ENCODE results near the gene SNRNP70. TPM values are rescaled to one million over a fixed set of nuclear protein-coding genes. Genes with fewer than 3 reads are reported as not detected.

Gene SNRNP70
- total RNA-seq, 4 donors from 2014 or later: 78.7 to 241 (median 168) TPM

DNA sequence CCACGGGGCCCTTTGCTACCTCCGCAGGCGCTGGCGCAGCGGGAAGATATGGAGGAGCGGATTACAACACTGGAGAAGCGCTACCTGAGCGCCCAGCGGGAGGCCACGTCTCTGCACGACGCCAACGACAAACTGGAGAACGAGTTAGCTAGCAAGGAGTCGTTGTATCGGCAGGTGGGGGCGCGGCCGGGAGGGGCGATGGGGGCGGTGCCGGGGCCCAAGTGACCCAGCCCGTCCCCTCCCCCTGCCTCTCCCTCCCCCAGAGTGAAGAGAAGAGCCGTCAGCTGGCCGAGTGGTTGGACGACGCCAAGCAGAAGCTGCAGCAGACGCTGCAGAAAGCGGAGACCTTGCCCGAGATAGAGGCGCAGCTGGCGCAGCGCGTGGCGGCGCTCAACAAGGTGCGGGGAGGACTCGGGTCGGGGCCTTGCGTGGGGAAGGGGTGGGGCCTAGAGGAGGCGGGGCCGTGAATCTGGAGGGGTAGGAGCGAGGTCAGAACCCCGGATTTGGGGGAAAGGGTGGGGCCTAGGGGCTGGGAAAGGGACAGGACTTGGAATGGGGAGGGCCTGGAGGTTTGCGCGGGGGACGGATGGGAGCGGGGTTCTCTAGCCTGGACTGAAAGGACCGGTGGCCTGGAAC lies 47.8 kb downstream of the SNRNP70 start:
- WGBS, 2 donors: 12% methylated on average over 16 to 24 of the region's 49 CpGs

DNA sequence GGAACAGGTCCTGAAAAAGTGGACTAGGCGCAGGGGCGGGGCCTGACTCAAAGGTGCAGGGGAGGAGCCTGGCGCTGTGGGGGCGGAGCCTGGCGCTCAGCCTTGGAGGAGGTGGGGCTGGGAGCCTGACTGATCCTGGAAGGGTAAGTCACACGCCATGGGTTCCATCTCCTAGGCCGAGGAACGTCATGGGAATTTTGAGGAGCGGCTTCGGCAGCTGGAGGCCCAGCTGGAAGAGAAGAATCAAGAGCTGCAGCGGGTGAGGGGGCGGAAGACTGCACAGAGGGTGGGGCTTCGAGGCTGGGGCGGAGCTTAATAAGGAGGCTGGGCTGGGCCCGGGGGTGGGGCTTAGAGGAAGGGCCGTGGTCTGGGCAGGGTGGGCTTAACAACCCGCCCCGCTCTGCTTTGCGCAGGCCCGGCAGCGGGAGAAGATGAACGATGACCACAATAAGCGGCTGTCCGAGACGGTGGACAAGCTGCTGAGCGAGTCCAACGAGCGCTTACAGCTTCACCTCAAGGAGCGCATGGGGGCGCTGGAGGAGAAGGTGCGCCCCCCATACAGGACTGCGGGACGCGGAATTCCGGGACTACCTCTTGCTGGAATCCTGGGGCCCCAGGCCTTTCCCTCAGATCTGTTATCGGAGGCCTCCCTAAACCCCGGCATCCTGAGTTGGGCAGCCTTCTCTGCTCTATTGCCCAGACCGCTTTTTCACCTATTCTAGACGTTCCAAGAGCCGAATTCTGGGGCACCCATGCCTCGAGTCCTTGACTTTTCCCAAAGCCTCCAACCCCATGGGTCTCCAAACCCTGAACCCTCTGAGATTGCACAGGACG lies 48.6 kb downstream of the SNRNP70 start:
- whole genome bisulfite sequencing, 2 donors: 25 to 44% methylated on average over 37 to 41 of the region's 42 CpGs
- intact Hi-C loops (cut with DNase I): no loop called here
- Histone ChIP-seq H3K27ac (peak overlapping the region; percentile 28 to 81 (median 70)), H3K36me3 (peaks cover 0 to 25% (median 0%) of the 10 kb centered on the region in 3 donors), H3K27me3 (peaks cover 0 to 3% (median 0%) of the 10 kb centered on the region in 4 donors), H3K9me3 (no peaks in the 10 kb centered on the region), H3K4me3 (peak overlapping the region in 3 of 4 donors; percentile 30 to 39 (median 31)), H3K4me1 (peaks cover 0 to 54% (median 23%) of the 10 kb centered on the region in 3 donors)
- no peak for DNase-seq
- TF ChIP-seq POLR2A (IDR thresholded peaks at IDR 0.05): no peak
- TF ChIP-seq, protein P1, sequence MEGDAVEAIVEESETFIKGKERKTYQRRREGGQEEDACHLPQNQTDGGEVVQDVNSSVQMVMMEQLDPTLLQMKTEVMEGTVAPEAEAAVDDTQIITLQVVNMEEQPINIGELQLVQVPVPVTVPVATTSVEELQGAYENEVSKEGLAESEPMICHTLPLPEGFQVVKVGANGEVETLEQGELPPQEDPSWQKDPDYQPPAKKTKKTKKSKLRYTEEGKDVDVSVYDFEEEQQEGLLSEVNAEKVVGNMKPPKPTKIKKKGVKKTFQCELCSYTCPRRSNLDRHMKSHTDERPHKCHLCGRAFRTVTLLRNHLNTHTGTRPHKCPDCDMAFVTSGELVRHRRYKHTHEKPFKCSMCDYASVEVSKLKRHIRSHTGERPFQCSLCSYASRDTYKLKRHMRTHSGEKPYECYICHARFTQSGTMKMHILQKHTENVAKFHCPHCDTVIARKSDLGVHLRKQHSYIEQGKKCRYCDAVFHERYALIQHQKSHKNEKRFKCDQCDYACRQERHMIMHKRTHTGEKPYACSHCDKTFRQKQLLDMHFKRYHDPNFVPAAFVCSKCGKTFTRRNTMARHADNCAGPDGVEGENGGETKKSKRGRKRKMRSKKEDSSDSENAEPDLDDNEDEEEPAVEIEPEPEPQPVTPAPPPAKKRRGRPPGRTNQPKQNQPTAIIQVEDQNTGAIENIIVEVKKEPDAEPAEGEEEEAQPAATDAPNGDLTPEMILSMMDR (IDR thresholded peaks at IDR 0.05): no peak

More for the DNA sequence above, 47.8 kb downstream of the SNRNP70 start:
- TF ChIP-seq POLR2A (IDR thresholded peaks at IDR 0.05): no peak
- TF ChIP-seq, protein P1 (IDR thresholded peaks at IDR 0.05): no peak
- DNase-seq: no peak
- Histone ChIP-seq H3K36me3 (peaks cover 0 to 25% (median 0%) of the 10 kb centered on the region in 3 donors), H3K27me3 (peaks cover 0 to 3% (median 0%) of the 10 kb centered on the region in 4 donors), H3K4me3 (peak overlapping the region in 3 of 4 donors; percentile 30 to 39 (median 31)), H3K9me3 (no peaks in the 10 kb centered on the region), H3K27ac (peak overlapping the region; percentile 14 to 81 (median 52)), H3K4me1 (peaks cover 0 to 62% (median 28%) of the 10 kb centered on the region in 3 donors)
- intact Hi-C loops (cut with DNase I): no loop called here

- no peak for TF ChIP-seq POLR2A (IDR thresholded peaks at IDR 0.05)
- TF ChIP-seq, protein P1 (IDR thresholded peaks at IDR 0.05): no peak
- Histone ChIP-seq H3K36me3 (peaks cover 0 to 15% (median 0%) of the 10 kb centered on the region in 3 donors), H3K4me3 (peak overlapping the region in 1 of 4 donors; percentile 12), H3K27ac (peak overlapping the region; percentile 56 to 84 (median 78)), H3K9me3 (no peaks in the 10 kb centered on the region), H3K4me1 (peaks cover 0 to 49% (median 22%) of the 10 kb centered on the region in 3 donors), H3K27me3 (peaks cover 0 to 3% (median 0%) of the 10 kb centered on the region in 4 donors)
- intact Hi-C loops (cut with DNase I): no loop called here
- DNase-seq: no peak
- WGBS, 2 donors: 83% methylated on average over 2 of the region's 5 CpGs; no CpG with 5 or more reads in 1 of the 2 donors
Observed at GRCh38 chr19:49135686-49136085, 50.4 kb downstream of the SNRNP70 start.

DNA sequence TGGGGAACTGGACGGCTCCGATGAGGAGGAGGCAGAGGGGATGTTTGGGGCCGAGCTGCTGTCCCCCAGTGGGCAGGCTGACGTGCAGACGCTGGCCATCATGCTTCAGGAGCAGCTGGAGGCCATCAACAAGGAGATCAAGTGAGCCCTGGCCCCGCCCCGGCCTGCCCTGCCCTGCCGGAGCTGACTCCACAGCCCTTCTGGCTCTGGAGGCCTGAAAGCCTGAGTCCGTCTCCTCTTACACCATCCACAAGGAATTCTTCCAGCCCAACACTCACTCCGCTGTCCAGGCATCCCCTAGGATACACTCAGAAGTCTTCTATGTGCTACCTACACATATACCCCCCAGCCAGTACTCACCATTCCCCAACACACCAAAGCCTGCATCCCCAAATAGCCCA lies 51.5 kb downstream of the SNRNP70 start:
- Histone ChIP-seq H3K36me3 (peaks cover 0 to 15% (median 0%) of the 10 kb centered on the region in 3 donors), H3K4me1 (peaks cover 0 to 49% (median 22%) of the 10 kb centered on the region in 3 donors), H3K4me3 (peak overlapping the region in 1 of 4 donors; percentile 6), H3K27ac (peak overlapping the region; percentile 16 to 84 (median 78)), H3K27me3 (peaks cover 0 to 3% (median 0%) of the 10 kb centered on the region in 4 donors), H3K9me3 (no peaks in the 10 kb centered on the region)
- DNase-seq: no peak
- WGBS, 2 donors: 49 to 78% methylated on average over 2 to 10 of the region's 10 CpGs
- TF ChIP-seq, protein P1 (IDR thresholded peaks at IDR 0.05): no peak
- no peak for TF ChIP-seq POLR2A (IDR thresholded peaks at IDR 0.05)
- intact Hi-C loops (cut with DNase I): no loop called here
